Measurements from ENCODE around the gene OBSL1.

Gene OBSL1

GRCh38 chr2:219571311-219572236, at the start of gene OBSL1:
TSS of gene OBSL1 (minus strand) at chr2:219571539. CDS start at chr2:219571232, 307 bp downstream.
- no peak for DNase-seq

- no peak for DNase-seq
Measured at GRCh38 chr2:219620546-219620945, 49.2 kb upstream of the OBSL1 start.

GRCh38 chr2:219619235-219619634, 47.9 kb upstream of the OBSL1 start:
- no peak for DNase-seq

- DNase-seq: no peak
Measured at GRCh38 chr2:219618733-219619122, 47.4 kb upstream of the OBSL1 start.

GRCh38 chr2:219616550-219616949, 45.2 kb upstream of the OBSL1 start:
- DNase-seq: no peak

- no peak for DNase-seq
Measured at GRCh38 chr2:219615894-219616293, 44.6 kb upstream of the OBSL1 start.

GRCh38 chr2:219615036-219615435, 43.7 kb upstream of the OBSL1 start:
- DNase-seq: no peak

- DNase-seq: no peak
Measured at GRCh38 chr2:219614076-219614860, 42.9 kb upstream of the OBSL1 start.

GRCh38 chr2:219613461-219614070, 42.2 kb upstream of the OBSL1 start:
- no peak for DNase-seq

- no peak for DNase-seq
Measured at GRCh38 chr2:219612577-219613286, 41.4 kb upstream of the OBSL1 start.

GRCh38 chr2:219611866-219612576, 40.7 kb upstream of the OBSL1 start:
- no peak for DNase-seq

- DNase-seq: no peak
Measured at GRCh38 chr2:219611306-219611705, 40.0 kb upstream of the OBSL1 start.

GRCh38 chr2:219609149-219609750, 37.9 kb upstream of the OBSL1 start:
- DNase-seq: no peak

GRCh38 chr2:219608399-219608964, 37.1 kb upstream of the OBSL1 start:
- DNase-seq: no peak

- DNase-seq: no peak
Measured at GRCh38 chr2:219607931-219608330, 36.6 kb upstream of the OBSL1 start.

GRCh38 chr2:219605607-219605954, 34.2 kb upstream of the OBSL1 start:
- no peak for DNase-seq

GRCh38 chr2:219603771-219604170, 32.4 kb upstream of the OBSL1 start:
- DNase-seq: no peak

- DNase-seq: no peak
Measured at GRCh38 chr2:219598308-219599078, 27.2 kb upstream of the OBSL1 start.

- peak; percentile 93 for DNase-seq
Measured at GRCh38 chr2:219597552-219598307, 26.4 kb upstream of the OBSL1 start, which contains the start of gene STK11IP. TSS of gene STK11IP (plus strand) at chr2:219597857. CDS start at chr2:219598120, 263 bp downstream.
